Measurements from ENCODE around the gene MUC5B. TPM values are rescaled to one million over a fixed set of nuclear protein-coding genes. Genes with fewer than 3 reads are reported as not detected.
"Not testable (repeated sequence)": the region's sequence is repeated elsewhere in the genome, so short reads cannot be mapped to it uniquely, and the experiment has no call there.

Gene MUC5B
- polyA plus RNA-seq, 5 donors, result 0.04 to 0.54 (median 0.37) TPM

GRCh38 chr11:1243521-1243920 lies 20.7 kb downstream of the MUC5B start:
- not testable (repeated sequence) for DNase-seq

- not testable (repeated sequence) for DNase-seq
These were observed 21.7 kb downstream of the MUC5B start for GRCh38 chr11:1244557-1244956.

- DNase-seq, result not testable (repeated sequence)
These were observed 22.9 kb downstream of the MUC5B start for GRCh38 chr11:1245717-1246116.

GRCh38 chr11:1246301-1246700 lies 23.4 kb downstream of the MUC5B start:
- DNase-seq, result not testable (repeated sequence)

- DNase-seq, result not testable (repeated sequence)
These were observed 24.2 kb downstream of the MUC5B start for GRCh38 chr11:1247026-1247425.

GRCh38 chr11:1248951-1249350 lies 26.1 kb downstream of the MUC5B start:
- not testable (repeated sequence) for DNase-seq

GRCh38 chr11:1250411-1250810 lies 27.5 kb downstream of the MUC5B start:
- not testable (repeated sequence) for DNase-seq

GRCh38 chr11:1251236-1251770 lies 28.4 kb downstream of the MUC5B start:
- no peak for DNase-seq

- DNase-seq, result no peak
These were observed 29.7 kb downstream of the MUC5B start for GRCh38 chr11:1252371-1253102.

GRCh38 chr11:1253103-1253485 lies 30.2 kb downstream of the MUC5B start:
- no peak for DNase-seq

GRCh38 chr11:1254086-1254648 lies 31.3 kb downstream of the MUC5B start:
- DNase-seq, result no peak

- no peak for DNase-seq
These were observed 31.9 kb downstream of the MUC5B start for GRCh38 chr11:1254733-1255132.

- DNase-seq, result no peak
These were observed 32.3 kb downstream of the MUC5B start for GRCh38 chr11:1255151-1255550.

GRCh38 chr11:1256257-1257045 lies 33.6 kb downstream of the MUC5B start:
- no peak for DNase-seq

- DNase-seq, result no peak
These were observed 34.5 kb downstream of the MUC5B start for GRCh38 chr11:1257366-1257765.

GRCh38 chr11:1257916-1258315 lies 35.0 kb downstream of the MUC5B start:
- no peak for DNase-seq

GRCh38 chr11:1258401-1259075 lies 35.7 kb downstream of the MUC5B start:
- no peak for DNase-seq

- DNase-seq, result no peak
These were observed 36.2 kb downstream of the MUC5B start for GRCh38 chr11:1259076-1259461.

- no peak for DNase-seq
These were observed 36.7 kb downstream of the MUC5B start for GRCh38 chr11:1259561-1259960.

GRCh38 chr11:1260023-1260501 lies 37.2 kb downstream of the MUC5B start:
- no peak for DNase-seq

- no peak for DNase-seq
These were observed 37.8 kb downstream of the MUC5B start for GRCh38 chr11:1260620-1261019.
